GM12891 (cell line): ENCODE measurements around the gene GPR183.

Experiments
- PAX5 ChIP-seq: IDR thresholded peaks from 2 replicates; pipeline ENCODE4 v1.6.1; 2011; ENCODE audit warnings: low read length, moderate library complexity, mild to moderate bottlenecking; ENCODE audit not compliant: insufficient read depth, severe bottlenecking
- POLR2A ChIP-seq: IDR thresholded peaks from 2 replicates; pipeline ENCODE4 v1.6.1; 2011; ENCODE audit warnings: low read depth, low read length, control low read depth
- POLR2AphosphoS5 ChIP-seq: IDR thresholded peaks from 2 replicates; pipeline ENCODE4 v1.6.1; 2011; ENCODE audit warnings: low read depth, low read length, control low read depth
- SPI1 ChIP-seq: IDR thresholded peaks from 2 replicates; pipeline ENCODE4 v1.6.1; 2011; ENCODE audit warnings: low read depth, low read length, control low read depth
- TAF1 ChIP-seq: IDR thresholded peaks from 2 replicates; pipeline ENCODE4 v1.6.1; 2011; ENCODE audit warnings: low read depth, low read length, control low read depth

GRCh38 chr13:99275093-99275469 is 32.1 kb downstream of the GPR183 start:
- TF ChIP-seq POLR2AphosphoS5 (no peak), TAF1 (no peak), POLR2A (no peak), PAX5 (no peak), SPI1 (no peak)
